ENCODE data around the gene IRX6.

The IRX6 gene

DNA sequence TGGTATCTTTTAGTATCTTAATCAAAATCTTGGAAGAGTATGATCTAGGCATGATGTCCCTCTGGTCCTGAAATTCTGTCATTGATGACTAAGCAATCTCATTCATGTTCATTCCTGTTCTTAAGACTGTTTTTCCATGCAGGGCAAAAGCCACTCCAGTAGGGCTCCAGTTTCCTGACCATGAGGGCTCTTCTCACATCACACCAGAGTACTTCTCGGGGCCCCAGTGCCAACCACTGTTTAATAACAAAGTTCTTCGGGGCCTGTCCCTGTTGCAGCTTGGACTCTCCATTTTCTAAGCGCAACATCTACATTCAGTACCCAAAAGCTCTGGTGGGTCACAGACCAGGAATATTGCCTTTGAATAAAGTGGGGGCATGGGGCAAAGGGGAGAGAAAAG is 52.0 kb downstream of the IRX6 start:
- Histone ChIP-seq H3K36me3 (no peaks in the 10 kb centered on the region), H3K9me3 (no peaks in the 10 kb centered on the region), H3K4me3 (ENCODE audit: low read depth in 1 of 2, low read length in 1 of 2) (no peak overlapping the region), H3K27ac (no peak overlapping the region), H3K27me3 (peaks cover 43% of the 10 kb centered on the region), H3K4me1 (ENCODE audit: control insufficient read depth in 1 of 2, insufficient read depth in 1 of 2, low read depth in 1 of 2, low read length in 1 of 2) (no peaks in the 10 kb centered on the region)
- TF ChIP-seq, protein P1, sequence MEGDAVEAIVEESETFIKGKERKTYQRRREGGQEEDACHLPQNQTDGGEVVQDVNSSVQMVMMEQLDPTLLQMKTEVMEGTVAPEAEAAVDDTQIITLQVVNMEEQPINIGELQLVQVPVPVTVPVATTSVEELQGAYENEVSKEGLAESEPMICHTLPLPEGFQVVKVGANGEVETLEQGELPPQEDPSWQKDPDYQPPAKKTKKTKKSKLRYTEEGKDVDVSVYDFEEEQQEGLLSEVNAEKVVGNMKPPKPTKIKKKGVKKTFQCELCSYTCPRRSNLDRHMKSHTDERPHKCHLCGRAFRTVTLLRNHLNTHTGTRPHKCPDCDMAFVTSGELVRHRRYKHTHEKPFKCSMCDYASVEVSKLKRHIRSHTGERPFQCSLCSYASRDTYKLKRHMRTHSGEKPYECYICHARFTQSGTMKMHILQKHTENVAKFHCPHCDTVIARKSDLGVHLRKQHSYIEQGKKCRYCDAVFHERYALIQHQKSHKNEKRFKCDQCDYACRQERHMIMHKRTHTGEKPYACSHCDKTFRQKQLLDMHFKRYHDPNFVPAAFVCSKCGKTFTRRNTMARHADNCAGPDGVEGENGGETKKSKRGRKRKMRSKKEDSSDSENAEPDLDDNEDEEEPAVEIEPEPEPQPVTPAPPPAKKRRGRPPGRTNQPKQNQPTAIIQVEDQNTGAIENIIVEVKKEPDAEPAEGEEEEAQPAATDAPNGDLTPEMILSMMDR (IDR thresholded peaks at IDR 0.05) = no peak

DNA sequence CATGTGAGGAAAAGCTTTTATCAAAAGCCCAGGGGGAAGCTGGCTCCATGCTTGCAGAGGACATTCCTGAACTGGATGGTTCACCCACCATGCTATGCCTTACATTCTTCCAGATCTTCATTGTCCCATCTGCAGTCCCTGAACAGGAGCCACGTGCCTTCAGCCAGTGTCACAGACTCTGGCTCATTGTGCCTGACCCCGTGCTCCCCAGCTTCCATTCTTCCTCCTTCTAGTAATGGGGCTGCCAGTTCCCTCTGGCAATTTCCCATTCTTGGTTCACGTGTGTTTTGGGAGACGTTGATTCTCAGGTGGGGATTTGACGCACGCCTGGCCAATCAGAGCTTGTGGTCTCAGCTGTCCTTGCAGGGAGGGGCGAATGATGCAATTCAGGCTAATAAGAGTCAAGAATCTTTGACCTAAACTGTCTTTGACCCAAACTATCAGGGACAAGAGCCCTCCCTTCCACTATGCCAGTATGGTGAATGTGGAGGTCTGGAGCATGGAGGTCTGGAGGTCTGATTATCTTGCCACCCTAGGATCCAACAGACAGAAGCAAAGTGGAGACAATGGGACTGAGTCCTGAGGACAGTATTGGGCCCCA is 52.7 kb downstream of the IRX6 start:
- no peak overlapping the region for H3K27ac ChIP-seq
- TF ChIP-seq, protein P1 (IDR thresholded peaks at IDR 0.05) = no peak
- no peak overlapping the region for H3K4me3 ChIP-seq (ENCODE audit: low read depth in 1 of 2, low read length in 1 of 2)
- peaks cover 36% of the 10 kb centered on the region for H3K27me3 ChIP-seq
- no peaks in the 10 kb centered on the region for H3K4me1 ChIP-seq (ENCODE audit: control insufficient read depth in 1 of 2, insufficient read depth in 1 of 2, low read depth in 1 of 2, low read length in 1 of 2)
- no peaks in the 10 kb centered on the region for H3K9me3 ChIP-seq
- no peaks in the 10 kb centered on the region for H3K36me3 ChIP-seq

DNA sequence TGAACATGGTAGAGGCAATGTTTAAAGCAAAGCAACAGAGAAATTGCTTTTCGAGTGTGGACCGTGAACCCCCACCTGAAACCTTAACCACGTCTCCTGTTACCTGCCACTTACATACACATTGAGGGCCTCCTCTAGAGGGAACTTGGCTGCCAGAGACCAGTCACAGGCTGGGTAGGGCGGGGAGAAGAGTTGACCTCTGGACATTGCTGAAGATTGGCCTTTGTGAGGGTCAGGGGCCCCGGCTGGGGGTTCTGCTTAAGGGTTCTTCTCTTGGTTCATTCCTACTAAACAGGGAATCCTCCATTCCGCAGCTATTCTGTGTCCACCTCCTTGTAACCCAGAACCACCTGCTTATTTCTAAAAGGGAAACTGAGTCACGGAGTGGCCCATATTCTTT is 53.8 kb downstream of the IRX6 start:
- Histone ChIP-seq H3K36me3 (no peaks in the 10 kb centered on the region), H3K27ac (no peak overlapping the region), H3K27me3 (peaks cover 25% of the 10 kb centered on the region), H3K9me3 (no peaks in the 10 kb centered on the region), H3K4me1 (ENCODE audit: control insufficient read depth in 1 of 2, insufficient read depth in 1 of 2, low read depth in 1 of 2, low read length in 1 of 2) (no peaks in the 10 kb centered on the region), H3K4me3 (ENCODE audit: low read depth in 1 of 2, low read length in 1 of 2) (no peak overlapping the region)
- TF ChIP-seq, protein P1 (IDR thresholded peaks at IDR 0.05) = no peak

DNA sequence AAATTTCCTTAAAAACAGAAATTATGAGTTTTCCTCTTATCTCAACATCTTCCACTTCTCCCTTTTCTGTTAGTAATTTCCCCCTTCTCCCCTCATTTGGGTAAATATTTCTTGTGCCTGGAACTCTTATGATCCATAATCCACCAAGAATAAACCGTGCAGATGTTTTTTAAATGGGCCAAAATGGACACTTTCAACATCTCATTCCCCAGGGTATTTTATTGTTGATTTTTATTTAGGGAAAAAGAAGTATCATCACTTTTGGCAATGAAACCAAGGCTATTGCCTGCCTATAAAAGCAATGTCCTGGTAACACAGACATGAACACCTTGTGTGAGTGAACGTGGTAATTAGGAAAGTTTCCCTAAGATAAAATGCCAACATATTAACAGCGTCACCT is 54.6 kb downstream of the IRX6 start:
- TF ChIP-seq, protein P1 (IDR thresholded peaks at IDR 0.05) = no peak
- Histone ChIP-seq H3K36me3 (no peaks in the 10 kb centered on the region), H3K27me3 (peaks cover 17% of the 10 kb centered on the region), H3K4me3 (ENCODE audit: low read depth in 1 of 2, low read length in 1 of 2) (no peak overlapping the region), H3K9me3 (no peaks in the 10 kb centered on the region), H3K27ac (no peak overlapping the region), H3K4me1 (ENCODE audit: control insufficient read depth in 1 of 2, insufficient read depth in 1 of 2, low read depth in 1 of 2, low read length in 1 of 2) (no peaks in the 10 kb centered on the region)

DNA sequence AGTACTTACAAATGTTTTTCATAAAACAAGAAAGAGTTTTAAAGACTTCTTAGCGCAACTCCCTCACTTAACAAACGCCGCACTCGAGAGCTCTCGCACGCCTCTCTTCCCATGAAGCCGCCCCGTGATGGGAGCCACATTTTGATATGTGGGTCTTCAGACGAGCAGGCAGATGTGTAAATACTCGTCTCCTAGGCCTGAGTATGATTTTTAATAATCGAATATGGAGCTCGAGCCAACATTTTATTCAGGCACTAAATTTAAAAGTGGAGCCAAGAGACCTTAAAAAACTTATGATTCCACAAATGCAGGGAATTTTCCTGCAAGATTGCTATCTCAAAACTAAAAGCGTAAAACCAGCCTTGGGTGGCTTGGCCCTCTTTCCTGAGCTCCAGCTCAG is 55.4 kb downstream of the IRX6 start:
- Histone ChIP-seq H3K4me1 (ENCODE audit: control insufficient read depth in 1 of 2, insufficient read depth in 1 of 2, low read depth in 1 of 2, low read length in 1 of 2) (no peaks in the 10 kb centered on the region), H3K36me3 (no peaks in the 10 kb centered on the region), H3K27me3 (peaks cover 17% of the 10 kb centered on the region), H3K27ac (no peak overlapping the region), H3K4me3 (ENCODE audit: low read depth in 1 of 2, low read length in 1 of 2) (no peak overlapping the region), H3K9me3 (no peaks in the 10 kb centered on the region)
- TF ChIP-seq, protein P1 (IDR thresholded peaks at IDR 0.05) = no peak

All from neutrophil (primary cell).